ENCODE measurements around the gene CGRRF1. TPM values are rescaled to one million over a fixed set of nuclear protein-coding genes. Genes with fewer than 3 reads are reported as not detected.

The CGRRF1 gene
- total and polyA plus RNA-seq, 2 of the 13 experiments (the other 11 are each of a cell fraction or from before 2014, with no cell fraction given), result 16.8 to 18.2 TPM

GRCh38 chr14:54556535-54556934, 46.8 kb downstream of the CGRRF1 start (continued):
- no peak for TF ChIP-seq ZNF550 (CRISPR knock-in tag; IDR thresholded peaks at IDR 0.05; ENCODE audit: borderline replicate concordance)
- TF ChIP-seq ZNF691 (CRISPR knock-in tag; IDR thresholded peaks at IDR 0.05; ENCODE audit: borderline replicate concordance, low read depth), result no peak
- no peak for TF ChIP-seq ZNF547 (CRISPR knock-in tag; IDR thresholded peaks at IDR 0.05)
- no peak for TF ChIP-seq HNRNPH1 (optimal IDR thresholded peaks at IDR 0.05; ENCODE audit: low read depth, low read length)
- no peak for TF ChIP-seq ZBED4 (CRISPR knock-in tag; IDR thresholded peaks at IDR 0.05; ENCODE audit: borderline replicate concordance)
- no peak for TF ChIP-seq SOX13 (IDR thresholded peaks at IDR 0.05)
- peak in 1 of 2 experiments; percentile 54; a peak in 2 of 4 replicates for TF ChIP-seq SOX13 (CRISPR knock-in tag; conservative IDR thresholded peaks at IDR 0.05 in 1 of 2, IDR thresholded peaks at IDR 0.05 in 1 of 2)
- peak; percentile 38 for TF ChIP-seq ZNF687 (CRISPR knock-in tag; IDR thresholded peaks at IDR 0.05)
- no peak for TF ChIP-seq DPF2 (CRISPR knock-in tag; IDR thresholded peaks at IDR 0.05; ENCODE audit: borderline replicate concordance, low read depth)
- TF ChIP-seq ZIK1 (CRISPR knock-in tag; IDR thresholded peaks at IDR 0.05; ENCODE audit: borderline replicate concordance, low read depth), result peak; percentile 34; the same call in 1 of the 2 replicates
- no peak for TF ChIP-seq RNF2 (conservative IDR thresholded peaks at IDR 0.05; ENCODE audit: low read depth)
- no peak for TF ChIP-seq ZNF20 (CRISPR knock-in tag; IDR thresholded peaks at IDR 0.05)
- TF ChIP-seq TBX2 (CRISPR knock-in tag; IDR thresholded peaks at IDR 0.05; ENCODE audit: borderline replicate concordance), result peak; percentile 62; the same call in 1 of the 2 replicates
- no peak for TF ChIP-seq ZNF768 (CRISPR knock-in tag; IDR thresholded peaks at IDR 0.05)
- peak; percentile 80 for TF ChIP-seq PBX2 (CRISPR knock-in tag; IDR thresholded peaks at IDR 0.05)
- TF ChIP-seq BCL3 (CRISPR knock-in tag; IDR thresholded peaks at IDR 0.05), result no peak
- no peak for TF ChIP-seq GABPA (IDR thresholded peaks at IDR 0.05; ENCODE audit: low read depth, low read length)
- no peak for TF ChIP-seq GABPA (CRISPR knock-in tag; IDR thresholded peaks at IDR 0.05; ENCODE audit: low read depth)
- TF ChIP-seq ATF7 (IDR thresholded peaks at IDR 0.05), result peak; percentile 78
- peak; percentile 61; the same call in 1 of the 2 replicates for TF ChIP-seq ATF7 (CRISPR knock-in tag; IDR thresholded peaks at IDR 0.05)

All from HepG2 (cell line).